Endothelial cell of umbilical vein (primary cell): Measurements from ENCODE around the gene NCBP1. TPM values are rescaled to one million over a fixed set of nuclear protein-coding genes. Genes with fewer than 3 reads are reported as not detected.
A peak's percentile ranks its signal among the peaks of the same experiment; 100 is the strongest.

Experiments
- BruUV-seq: library from RNA; stranded (reverse); fragments of 400-500 nt; replicated peaks from 2 replicates; lab custom pipeline; 2021; lab: Mats Ljungman, UMichigan
- CTCF ChIA-PET: fragments of 300-600, 350-600 bp; sonication (Branson Sonifier 250); formaldehyde crosslinking; loops from one replicate; lab custom pipeline; 2021; ENCODE audit warnings: antibody characterized with exemption, inconsistent platforms; lab: Charles Lee
- POLR2A ChIA-PET: fragments of 300-600, 350-600 bp; sonication (Branson Sonifier 250); formaldehyde crosslinking; loops from one replicate; lab custom pipeline; 2021; ENCODE audit warnings: antibody characterized with exemption, inconsistent platforms; lab: Charles Lee
- DNase-seq: peaks from one replicate; pipeline ENCODE4 v3.0.0-alpha.2; 2011; ENCODE audit warnings: low read depth, low spot score
- FAIRE-seq: peaks from 2 replicates; lab custom pipeline; 2011; peaks lifted over from hg19 to GRCh38; lab: Jason Lieb, UNC
- H2AFZ ChIP-seq: 2 replicates; pipeline ENCODE4 v1.6.0; 2012; ENCODE audit warnings: low read depth, low read length, control low read depth, inconsistent platforms
- H3K27ac ChIP-seq: 2 replicates; pipeline ENCODE4 v1.5.1; 2011; ENCODE audit warnings: low read depth, mild to moderate bottlenecking, control low read depth, low read length, moderate library complexity; ENCODE audit not compliant: insufficient read depth
- H3K27me3 ChIP-seq, 2 experiments: 2 replicates each; pipeline versions ENCODE4 v1.6.0 to v1.6.1; 2011; ENCODE audit warnings: low read length in 2 of 2, mixed read lengths in 1 of 2; ENCODE audit not compliant: control insufficient read depth in 2 of 2, insufficient read depth in 2 of 2
- H3K36me3 ChIP-seq, 2 experiments: 2 replicates in 1 of 2; 3 replicates in 1 of 2; pipeline ENCODE4 v1.5.1; 2011; ENCODE audit warnings: low read length in 2 of 2, mild to moderate bottlenecking in 1 of 2, moderate library complexity in 1 of 2; ENCODE audit not compliant: control insufficient read depth in 2 of 2, insufficient read depth in 2 of 2; ENCODE audit errors: extremely low read depth in 1 of 2
- H3K4me1 ChIP-seq: 3 replicates; pipeline ENCODE4 v1.5.1; 2011; ENCODE audit warnings: mild to moderate bottlenecking, low read length; ENCODE audit not compliant: control insufficient read depth, insufficient read depth; ENCODE audit errors: extremely low read depth
- H3K4me2 ChIP-seq: 2 replicates; pipeline ENCODE4 v1.6.1; 2011; ENCODE audit warnings: low read length, control low read depth, mixed read lengths; ENCODE audit not compliant: insufficient read depth
- H3K4me3 ChIP-seq, 3 experiments: fragments of 200-600 bp in 1 of 3; sonication (generic), shearing (Covaris generic) in 1 of 3; replicated peaks in 1 of 3; 2 replicates each; pipeline ENCODE4 v1.5.1; 2011 to 2016; ENCODE audit warnings: control low read depth in 3 of 3, low read length in 3 of 3, mild to moderate bottlenecking in 2 of 3, inconsistent platforms in 1 of 3, low read depth in 1 of 3, moderate library complexity in 1 of 3; ENCODE audit not compliant: insufficient read depth in 1 of 3
- H3K79me2 ChIP-seq: 2 replicates; pipeline ENCODE4 v1.6.0; 2012; ENCODE audit warnings: low read length, inconsistent platforms; ENCODE audit not compliant: control insufficient read depth, insufficient read depth
- H3K9ac ChIP-seq: replicated peaks from 2 replicates; pipeline ENCODE3; 2011; ENCODE audit warnings: low read length, control low read depth; ENCODE audit not compliant: insufficient read depth; ENCODE audit errors: extremely low read depth
- H3K9me1 ChIP-seq: replicated peaks from 3 replicates; pipeline ENCODE4 v1.6.0; 2011; ENCODE audit warnings: mild to moderate bottlenecking, low read length; ENCODE audit not compliant: control insufficient read depth, insufficient read depth; ENCODE audit errors: extremely low read depth
- H3K9me3 ChIP-seq: replicated peaks from 2 replicates; pipeline ENCODE4 v1.5.1; 2012; ENCODE audit warnings: low read length, inconsistent platforms; ENCODE audit not compliant: control insufficient read depth, insufficient read depth
- H4K20me1 ChIP-seq: replicated peaks from 2 replicates; pipeline ENCODE3; 2011; ENCODE audit warnings: mild to moderate bottlenecking, low read length; ENCODE audit not compliant: control insufficient read depth, insufficient read depth; ENCODE audit errors: extremely low read depth
- CTCF ChIP-seq, 2 donors: IDR thresholded peaks; 1 replicate in 1 of 2; 2 replicates in 1 of 2; pipeline ENCODE4 v1.5.1; 2011; ENCODE audit warnings: low read length in 2 of 2, mild to moderate bottlenecking in 2 of 2, moderate library complexity in 2 of 2, control low read depth in 1 of 2, inconsistent platforms in 1 of 2, low read depth in 1 of 2; ENCODE audit not compliant: insufficient read depth in 1 of 2; ENCODE audit errors: extremely low read depth in 1 of 2
- EZH2 ChIP-seq: IDR thresholded peaks from 2 replicates; pipeline ENCODE4 v1.6.1; 2012; ENCODE audit warnings: borderline replicate concordance, low read depth, mild to moderate bottlenecking, moderate library complexity, low read length, inconsistent platforms; ENCODE audit not compliant: severe bottlenecking
- FOS ChIP-seq: IDR thresholded peaks from 2 replicates; pipeline ENCODE4 v1.6.1; 2011; ENCODE audit warnings: mild to moderate bottlenecking, low read length, moderate library complexity, borderline replicate concordance; ENCODE audit not compliant: insufficient read depth
- GATA2 ChIP-seq: IDR thresholded peaks from 2 replicates; pipeline ENCODE4 v1.7.0; 2011; ENCODE audit warnings: low read depth, mild to moderate bottlenecking, moderate library complexity, mixed read lengths, low read length; ENCODE audit not compliant: insufficient read length, insufficient read depth
- JUN ChIP-seq: IDR thresholded peaks from 2 replicates; pipeline ENCODE4 v1.6.1; 2011; ENCODE audit warnings: borderline replicate concordance, low read depth; ENCODE audit not compliant: insufficient read length, insufficient read depth
- MAX ChIP-seq: IDR thresholded peaks from 2 replicates; pipeline ENCODE4 v1.6.1; 2011; ENCODE audit not compliant: insufficient read depth, insufficient read length
- MYC ChIP-seq: IDR thresholded peaks from one replicate; pipeline ENCODE4 v1.6.1; 2011; ENCODE audit warnings: mild to moderate bottlenecking, low read depth, low read length
- POLR2A ChIP-seq: IDR thresholded peaks from 2 replicates; pipeline ENCODE4 v1.6.1; 2012; ENCODE audit warnings: low read depth, mild to moderate bottlenecking, control low read depth, low read length
- POLR2AphosphoS5 ChIP-seq: IDR thresholded peaks from 2 replicates; pipeline ENCODE4 v1.6.1; 2012; ENCODE audit warnings: low read depth, mild to moderate bottlenecking, control low read depth, low read length, moderate library complexity; ENCODE audit not compliant: insufficient read depth
- dilution Hi-C: fragments of 300-500 bp; cut with MboI; formaldehyde crosslinking; loops from one replicate; pipeline ENCODE4 v1.15.0; 2019; ENCODE audit warnings: low sequenced_read_pairs; ENCODE audit not compliant: extremely low pct_ligation_motif_present
- intact Hi-C: fragments of 100-400 bp; cut with micrococcal nuclease; formaldehyde crosslinking; loops from one replicate; pipeline ENCODE4 v1.10.0; 2022
- polyA plus RNA-seq, 4 experiments: library from polyadenylated mRNA; depleted of rRNA in 3 of 4; stranded (reverse) in 3 of 4; unstranded in 1 of 4; fragments of >200 nt; gene quantifications; 2 replicates each; pipeline versions ENCODE4 v1.2.1 to v1.2.3, GENCODE V29; 2011 to 2012; ENCODE audit warnings: missing spikeins in 1 of 4
- total RNA-seq: library from RNA; stranded (reverse); gene quantifications from 2 replicates; pipeline ENCODE4 v1.2.3, GENCODE V29; 2021

The NCBP1 gene
- total and polyA plus RNA-seq, 2 donors (not counting 3 experiments of a cell fraction or from before 2014, with no cell fraction given), result 10.9 to 45.3 TPM

GRCh38 chr9:97672403-97672802 lies 38.8 kb downstream of the NCBP1 start:
- Histone ChIP-seq H4K20me1 (peaks cover 3% of the 10 kb centered on the region), H3K36me3 (peaks cover 20 to 70% of the 10 kb centered on the region in 2 experiments), H2AFZ (no peak overlapping the region), H3K4me2 (no peak overlapping the region), H3K9me1 (no peaks in the 10 kb centered on the region), H3K79me2 (no peaks in the 10 kb centered on the region), H3K27ac (no peak overlapping the region), H3K4me1 (no peaks in the 10 kb centered on the region), H3K9me3 (no peaks in the 10 kb centered on the region), H3K9ac (no peak overlapping the region), H3K27me3 (no peaks in the 10 kb centered on the region), H3K4me3 (no peak overlapping the region)
- dilution Hi-C loops, result no loop called here
- BruUV-seq, result no TSS peak
- ChIA-PET CTCF (interaction anchor here (0.8 kb wide), 1 partner anchor 17 kb away, joined by 3 read pairs; no protein-coding TSS in a partner anchor), POLR2A (no interaction called here)
- FAIRE-seq (no peak), DNase-seq (no peak)
- TF ChIP-seq CTCF (IDR thresholded peaks at IDR 0.05; ENCODE audit: extremely low read depth in 1 of 2, insufficient read depth in 1 of 2, low read depth in 1 of 2, low read length in 2 of 2), result no peak
- intact Hi-C loops, result no loop called here

- dilution Hi-C loops (no loop called here), intact Hi-C loops (no loop called here)
- CTCF ChIA-PET, result interaction anchor here (1.2 kb wide), 1 partner anchor 14 kb away, joined by 3 read pairs; no protein-coding TSS in a partner anchor
- no TSS peak for BruUV-seq
- no peak overlapping the region for H3K4me3 ChIP-seq
- TF ChIP-seq FOS, result no peak
- no peak for TF ChIP-seq JUN
- no peak for TF ChIP-seq MYC
- no peak for TF ChIP-seq CTCF (IDR thresholded peaks at IDR 0.05; ENCODE audit: extremely low read depth in 1 of 2, insufficient read depth in 1 of 2, low read depth in 1 of 2, low read length in 2 of 2)
- TF ChIP-seq GATA2, result no peak
- no peak for TF ChIP-seq POLR2AphosphoS5
- no peak for TF ChIP-seq POLR2A
- TF ChIP-seq EZH2, result no peak
- no peak for TF ChIP-seq MAX
- no peaks in the 10 kb centered on the region for H3K4me1 ChIP-seq
- POLR2A ChIA-PET, result no interaction called here
- no peak overlapping the region for H3K9ac ChIP-seq
- H3K36me3 ChIP-seq, result peaks cover 16 to 59% of the 10 kb centered on the region in 2 experiments
- H2AFZ ChIP-seq, result no peak overlapping the region
- DNase-seq (no peak), FAIRE-seq (peak; percentile 46)
- no peak overlapping the region for H3K27ac ChIP-seq
- no peaks in the 10 kb centered on the region for H3K9me3 ChIP-seq
- peaks cover 3% of the 10 kb centered on the region for H4K20me1 ChIP-seq
- H3K27me3 ChIP-seq, result no peaks in the 10 kb centered on the region
- H3K4me2 ChIP-seq, result no peak overlapping the region
- H3K79me2 ChIP-seq, result peaks cover 2% of the 10 kb centered on the region
- H3K9me1 ChIP-seq, result no peaks in the 10 kb centered on the region
Measured at GRCh38 chr9:97673922-97674321, 40.3 kb downstream of the NCBP1 start.
